ENCODE data around the gene ROM1. TPM values are rescaled to one million over a fixed set of nuclear protein-coding genes. Genes with fewer than 3 reads are reported as not detected.

Gene ROM1
- total RNA-seq, 1 experiment from 2014 or later = 5.8 TPM

DNA sequence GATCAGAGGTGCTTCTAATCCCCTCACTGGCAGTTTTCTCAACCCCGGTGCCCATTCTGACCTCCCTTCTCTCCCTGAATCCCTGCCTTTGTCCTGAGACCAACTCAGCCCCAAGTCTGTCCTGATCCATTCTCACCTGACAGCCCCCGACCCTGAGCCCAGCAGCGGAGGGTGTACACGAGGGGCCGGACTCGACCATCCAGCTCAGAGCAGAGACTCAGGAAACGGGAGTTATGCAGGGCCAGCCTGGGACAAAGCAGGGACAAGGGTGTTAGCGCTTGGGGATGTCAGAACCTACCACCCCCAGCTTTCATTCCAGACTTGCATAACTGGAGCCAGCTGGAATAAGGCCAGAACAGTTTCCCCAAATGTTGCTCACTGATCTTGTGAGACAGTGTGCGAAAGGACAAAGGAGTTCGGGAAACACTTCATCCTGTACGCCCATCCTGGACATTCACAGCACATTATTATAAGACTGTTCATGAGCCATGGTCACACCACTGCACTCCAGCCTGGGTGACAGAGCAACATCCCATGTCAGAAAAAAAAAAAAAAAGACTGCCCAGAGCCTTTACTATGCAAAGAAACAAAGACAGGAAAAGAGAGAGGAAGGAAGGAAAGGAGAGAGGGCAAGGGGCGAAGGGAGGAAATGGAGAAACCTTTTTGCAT, 35.9 kb upstream of the ROM1 start:
- intact Hi-C loops (cut with micrococcal nuclease) = no loop called here
- Histone ChIP-seq H3K9ac (ENCODE audit: low read length) (no peak overlapping the region), H3K9me2 (replicated peaks; ENCODE audit: low read length) (no peaks in the 10 kb centered on the region), H2AFZ (ENCODE audit: low read length) (no peak overlapping the region), H3K27me3 (ENCODE audit: low read length) (no peaks in the 10 kb centered on the region), H3K4me1 (ENCODE audit: insufficient read depth, low read length) (peaks cover 20% of the 10 kb centered on the region), H4K20me1 (ENCODE audit: low read length) (peaks cover 6% of the 10 kb centered on the region), H3K36me3 (ENCODE audit: low read depth, low read length) (peaks cover 30% of the 10 kb centered on the region), H3K4me3 (ENCODE audit: low read length) (no peak overlapping the region), H3K79me2 (ENCODE audit: low read length) (peaks cover 41% of the 10 kb centered on the region), H3K4me2 (ENCODE audit: low read length) (no peak overlapping the region), H3K9me3 (ENCODE audit: low read length) (no peaks in the 10 kb centered on the region), H3F3A (ENCODE audit: low read length, unreplicated experiment) (no peaks in the 10 kb centered on the region), H3K27ac (ENCODE audit: low read length) (no peak overlapping the region)
- ChIA-PET POLR2A (ENCODE audit: unreplicated experiment) (interaction anchor here (0.7 kb wide), 1 partner anchor 14 kb away, joined by 7 read pairs; no protein-coding TSS in a partner anchor), CTCF (interaction anchor here (0.7 kb wide), 2 partner anchors 103 to 182 kb away, joined by 4 to 8 read pairs; no protein-coding TSS in a partner anchor)
- ATAC-seq (no peak), DNase-seq (no peak)
- no TSS peak for BruUV-seq (replicated peaks)
- TF ChIP-seq EZH2 (IDR thresholded peaks at IDR 0.05; ENCODE audit: low read length, unreplicated experiment) = no peak
- TF ChIP-seq, protein P1, sequence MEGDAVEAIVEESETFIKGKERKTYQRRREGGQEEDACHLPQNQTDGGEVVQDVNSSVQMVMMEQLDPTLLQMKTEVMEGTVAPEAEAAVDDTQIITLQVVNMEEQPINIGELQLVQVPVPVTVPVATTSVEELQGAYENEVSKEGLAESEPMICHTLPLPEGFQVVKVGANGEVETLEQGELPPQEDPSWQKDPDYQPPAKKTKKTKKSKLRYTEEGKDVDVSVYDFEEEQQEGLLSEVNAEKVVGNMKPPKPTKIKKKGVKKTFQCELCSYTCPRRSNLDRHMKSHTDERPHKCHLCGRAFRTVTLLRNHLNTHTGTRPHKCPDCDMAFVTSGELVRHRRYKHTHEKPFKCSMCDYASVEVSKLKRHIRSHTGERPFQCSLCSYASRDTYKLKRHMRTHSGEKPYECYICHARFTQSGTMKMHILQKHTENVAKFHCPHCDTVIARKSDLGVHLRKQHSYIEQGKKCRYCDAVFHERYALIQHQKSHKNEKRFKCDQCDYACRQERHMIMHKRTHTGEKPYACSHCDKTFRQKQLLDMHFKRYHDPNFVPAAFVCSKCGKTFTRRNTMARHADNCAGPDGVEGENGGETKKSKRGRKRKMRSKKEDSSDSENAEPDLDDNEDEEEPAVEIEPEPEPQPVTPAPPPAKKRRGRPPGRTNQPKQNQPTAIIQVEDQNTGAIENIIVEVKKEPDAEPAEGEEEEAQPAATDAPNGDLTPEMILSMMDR (conservative IDR thresholded peaks at IDR 0.05; ENCODE audit: low read depth, low read length) = no peak

DNA sequence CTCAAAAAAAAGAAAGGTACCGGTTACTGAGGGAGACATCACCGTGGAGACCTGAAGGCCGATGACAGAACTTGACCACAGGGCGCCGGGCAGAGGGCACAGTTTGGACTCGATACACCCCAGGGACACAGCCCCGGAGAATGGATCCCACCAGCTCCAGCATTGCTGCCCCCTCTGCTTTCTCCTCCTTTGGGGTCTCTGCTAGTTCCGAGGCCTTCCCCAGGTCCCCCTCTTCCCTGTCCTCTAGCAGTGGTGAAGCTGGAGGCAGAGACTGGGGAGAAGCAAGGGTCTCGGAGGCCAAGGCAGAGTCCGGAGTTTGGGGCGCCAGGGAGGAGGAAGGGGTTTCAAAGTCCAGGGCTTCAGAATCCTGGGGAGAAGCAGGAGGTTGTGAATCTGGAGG, 34.5 kb upstream of the ROM1 start:
- Histone ChIP-seq H3K79me2 (ENCODE audit: low read length) (peaks cover 31% of the 10 kb centered on the region), H3K27me3 (ENCODE audit: low read length) (no peaks in the 10 kb centered on the region), H2AFZ (ENCODE audit: low read length) (no peak overlapping the region), H3K36me3 (ENCODE audit: low read depth, low read length) (peaks cover 22% of the 10 kb centered on the region; the same call in 1 of the 2 replicates), H3F3A (ENCODE audit: low read length, unreplicated experiment) (no peaks in the 10 kb centered on the region), H3K9me3 (ENCODE audit: low read length) (no peaks in the 10 kb centered on the region), H3K4me1 (ENCODE audit: insufficient read depth, low read length) (peaks cover 17% of the 10 kb centered on the region), H4K20me1 (ENCODE audit: low read length) (no peaks in the 10 kb centered on the region), H3K4me2 (ENCODE audit: low read length) (no peak overlapping the region), H3K9me2 (replicated peaks; ENCODE audit: low read length) (no peaks in the 10 kb centered on the region), H3K27ac (ENCODE audit: low read length) (no peak overlapping the region), H3K9ac (ENCODE audit: low read length) (no peak overlapping the region), H3K4me3 (ENCODE audit: low read length) (no peak overlapping the region)
- ChIA-PET POLR2A (ENCODE audit: unreplicated experiment) (no interaction called here), CTCF (no interaction called here)
- DNase-seq = no peak
- BruUV-seq (replicated peaks) = no TSS peak
- no peak for ATAC-seq
- TF ChIP-seq EZH2 (IDR thresholded peaks at IDR 0.05; ENCODE audit: low read length, unreplicated experiment) = no peak
- no peak for TF ChIP-seq EZH2phosphoT487 (IDR thresholded peaks at IDR 0.05; ENCODE audit: borderline replicate concordance, low read length)
- TF ChIP-seq, protein P1 (conservative IDR thresholded peaks at IDR 0.05; ENCODE audit: low read depth, low read length) = no peak
- intact Hi-C loops (cut with micrococcal nuclease) = no loop called here

DNA sequence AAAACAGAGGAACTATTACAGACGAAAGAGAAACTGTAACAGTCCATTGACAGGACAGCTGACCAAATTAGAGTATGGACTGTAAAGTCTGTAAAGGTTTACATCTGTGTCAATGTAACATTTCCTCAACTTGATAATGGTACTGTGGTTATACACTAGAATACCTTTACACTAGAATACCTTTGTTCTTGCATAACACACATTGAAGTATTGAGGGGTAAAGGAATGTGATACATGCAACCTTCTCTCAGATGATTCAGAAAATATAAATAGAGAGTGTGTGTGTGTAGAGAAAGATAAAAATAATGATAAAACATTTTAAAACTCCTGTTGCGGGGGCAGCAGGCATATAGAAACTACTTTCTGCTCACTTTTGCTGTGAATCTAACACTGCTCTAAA, 33.8 kb upstream of the ROM1 start:
- POLR2A ChIA-PET (ENCODE audit: unreplicated experiment) = no interaction called here

More for the DNA sequence above, 33.8 kb upstream of the ROM1 start:
- no peak overlapping the region for H2AFZ ChIP-seq (ENCODE audit: low read length)
- H3K36me3 ChIP-seq (ENCODE audit: low read depth, low read length) = peaks cover 26% of the 10 kb centered on the region; the same call in 1 of the 2 replicates
- H3K27me3 ChIP-seq (ENCODE audit: low read length) = no peaks in the 10 kb centered on the region
- CTCF ChIA-PET = no interaction called here
- H3K9ac ChIP-seq (ENCODE audit: low read length) = no peak overlapping the region
- no TSS peak for BruUV-seq (replicated peaks)
- H3K9me2 ChIP-seq (replicated peaks; ENCODE audit: low read length) = no peaks in the 10 kb centered on the region
- no peak overlapping the region for H3K4me2 ChIP-seq (ENCODE audit: low read length)
- ATAC-seq = no peak
- peaks cover 17% of the 10 kb centered on the region for H3K4me1 ChIP-seq (ENCODE audit: insufficient read depth, low read length)
- intact Hi-C loops (cut with micrococcal nuclease) = no loop called here
- H3K27ac ChIP-seq (ENCODE audit: low read length) = no peak overlapping the region
- DNase-seq = no peak
- TF ChIP-seq, protein P1 (conservative IDR thresholded peaks at IDR 0.05; ENCODE audit: low read depth, low read length) = no peak
- no peak for TF ChIP-seq EZH2phosphoT487 (IDR thresholded peaks at IDR 0.05; ENCODE audit: borderline replicate concordance, low read length)
- H3K9me3 ChIP-seq (ENCODE audit: low read length) = no peaks in the 10 kb centered on the region
- no peaks in the 10 kb centered on the region for H3F3A ChIP-seq (ENCODE audit: low read length, unreplicated experiment)
- H3K79me2 ChIP-seq (ENCODE audit: low read length) = peaks cover 30% of the 10 kb centered on the region
- no peaks in the 10 kb centered on the region for H4K20me1 ChIP-seq (ENCODE audit: low read length)
- no peak overlapping the region for H3K4me3 ChIP-seq (ENCODE audit: low read length)
